Stimulated activated CD8-positive, alpha-beta memory T cell treated with anti-CD3 and anti-CD28 coated beads, Interleukin-7, amount 100 ng/mL, for 24 hours (primary cell): ENCODE measurements around the gene TCFL5.

Experiments used
- DNase-seq: peaks from one replicate; pipeline ENCODE4 v3.0.0-alpha.2; 2020; ENCODE audit warnings: low read depth

The TCFL5 gene

GRCh38 chr20:62834967-62835730, 26.5 kb downstream of the TCFL5 start:
- DNase-seq: no peak

GRCh38 chr20:62832951-62833391, 28.7 kb downstream of the TCFL5 start:
- no peak for DNase-seq

GRCh38 chr20:62832212-62832922, 29.3 kb downstream of the TCFL5 start:
- no peak for DNase-seq

- no peak for DNase-seq
Measured at GRCh38 chr20:62831854-62832211, 29.8 kb downstream of the TCFL5 start.

GRCh38 chr20:62831361-62831788, 30.2 kb downstream of the TCFL5 start:
- DNase-seq: no peak

GRCh38 chr20:62830821-62831220, 30.8 kb downstream of the TCFL5 start:
- no peak for DNase-seq

- DNase-seq: no peak
Measured at GRCh38 chr20:62830251-62830650, 31.4 kb downstream of the TCFL5 start.

- DNase-seq: no peak
Measured at GRCh38 chr20:62829231-62830230, 32.1 kb downstream of the TCFL5 start.

- no peak for DNase-seq
Measured at GRCh38 chr20:62828511-62829230, 33.0 kb downstream of the TCFL5 start.

- DNase-seq: no peak
Measured at GRCh38 chr20:62828051-62828450, 33.6 kb downstream of the TCFL5 start.

- no peak for DNase-seq
Measured at GRCh38 chr20:62827311-62828038, 34.1 kb downstream of the TCFL5 start.

GRCh38 chr20:62826646-62827310, 34.8 kb downstream of the TCFL5 start:
- DNase-seq: no peak

GRCh38 chr20:62825986-62826645, 35.5 kb downstream of the TCFL5 start:
- DNase-seq: no peak

- no peak for DNase-seq
Measured at GRCh38 chr20:62825333-62825985, 36.2 kb downstream of the TCFL5 start.

GRCh38 chr20:62824476-62825332, 36.9 kb downstream of the TCFL5 start:
- no peak for DNase-seq

GRCh38 chr20:62823688-62824475, 37.7 kb downstream of the TCFL5 start:
- DNase-seq: no peak
